Subcutaneous adipose tissue (tissue), 4 donors: Measurements from ENCODE around the gene IQCK. TPM values are rescaled to one million over a fixed set of nuclear protein-coding genes. Genes with fewer than 3 reads are reported as not detected.

Source experiments
- CTCF ChIP-seq: fragments of 450-650 bp; IDR thresholded peaks from one replicate; pipeline ENCODE4 v1.5.1; 2016; ENCODE audit warnings: low read depth, mild to moderate bottlenecking, control low read depth, antibody characterized with exemption, moderate library complexity
- total RNA-seq, 4 donors: library from RNA; depleted of rRNA; stranded (reverse); fragments of >200 nt; gene quantifications; one replicate each; pipeline ENCODE4 v1.1.0, GENCODE V29; 2016

The IQCK gene
- total RNA-seq, 4 donors from 2014 or later = 16.7 to 37.0 (median 26.9) TPM

GRCh38 chr16:19728636-19728965 is 10.5 kb downstream of the IQCK start:
- TF ChIP-seq CTCF = no peak

- TF ChIP-seq CTCF = no peak
Measured at GRCh38 chr16:19733551-19733950, 15.5 kb downstream of the IQCK start.

- no peak for TF ChIP-seq CTCF
Measured at GRCh38 chr16:19735074-19735867, 17.2 kb downstream of the IQCK start.

GRCh38 chr16:19737306-19738038 is 19.4 kb downstream of the IQCK start:
- TF ChIP-seq CTCF = no peak

- TF ChIP-seq CTCF = no peak
Measured at GRCh38 chr16:19741354-19741753, 23.3 kb downstream of the IQCK start.

GRCh38 chr16:19743816-19744159 is 25.7 kb downstream of the IQCK start:
- TF ChIP-seq CTCF = no peak

GRCh38 chr16:19744670-19745069 is 26.6 kb downstream of the IQCK start:
- TF ChIP-seq CTCF = no peak
